Measurements from ENCODE around the gene ZYG11B.
"Not testable (repeated sequence)": the region's sequence is repeated elsewhere in the genome, so short reads cannot be mapped to it uniquely, and the experiment has no call there.

The ZYG11B gene

DNA sequence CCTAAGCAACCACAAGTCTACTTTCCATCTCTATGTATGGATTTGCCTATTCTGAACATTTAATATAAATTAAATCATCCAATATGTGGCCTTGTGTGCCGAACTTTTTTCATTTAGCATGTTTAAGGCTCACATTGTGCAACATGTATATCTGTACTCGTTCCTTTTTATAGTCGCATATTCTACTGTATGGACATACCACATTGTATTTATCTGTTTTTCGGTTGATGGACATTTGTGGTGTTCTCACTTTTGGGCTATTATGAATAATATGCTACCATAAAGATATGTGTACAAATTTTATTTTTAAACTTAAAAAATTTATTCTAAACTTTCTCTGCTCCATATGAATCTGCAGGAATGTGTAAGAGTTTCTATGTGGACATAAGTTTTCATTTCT, 129.3 kb downstream of the ZYG11B start:
- no peak for TF ChIP-seq CTCF (conservative IDR thresholded peaks at IDR 0.05; ENCODE audit: low read depth, low read length)
- DNase-seq (ENCODE audit: low read depth) = no peak
- H3K4me3 ChIP-seq (ENCODE audit: low read length) = no peak overlapping the region

DNA sequence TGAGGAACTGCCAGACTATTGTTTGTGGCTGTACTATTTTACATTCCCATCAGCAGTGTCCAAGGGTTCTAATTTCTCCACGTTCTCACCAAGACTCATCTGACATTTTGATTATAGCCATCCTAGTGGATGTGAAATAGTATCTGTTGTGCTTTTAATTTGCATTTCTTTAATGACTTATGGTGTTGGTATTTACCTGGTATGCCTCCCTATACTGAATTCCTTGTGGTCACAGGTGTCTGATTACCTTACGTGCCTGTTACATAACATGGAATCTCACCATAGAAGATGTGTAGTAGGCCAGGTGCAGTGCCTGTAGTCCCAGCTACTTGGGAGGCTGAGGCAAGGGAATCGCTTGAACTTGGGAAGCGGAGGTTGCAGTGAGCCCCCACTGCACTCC, 129.8 kb downstream of the ZYG11B start:
- H3K4me3 ChIP-seq (ENCODE audit: low read length) = no peak overlapping the region
- no peak for TF ChIP-seq CTCF (conservative IDR thresholded peaks at IDR 0.05; ENCODE audit: low read depth, low read length)
- no peak for DNase-seq (ENCODE audit: low read depth)

- no peak overlapping the region for H3K4me3 ChIP-seq (ENCODE audit: low read length)
- TF ChIP-seq CTCF (conservative IDR thresholded peaks at IDR 0.05; ENCODE audit: low read depth, low read length) = no peak
- no peak for DNase-seq (ENCODE audit: low read depth)
Observed at GRCh38 chr1:52857443-52857842, 131.2 kb downstream of the ZYG11B start.

DNA sequence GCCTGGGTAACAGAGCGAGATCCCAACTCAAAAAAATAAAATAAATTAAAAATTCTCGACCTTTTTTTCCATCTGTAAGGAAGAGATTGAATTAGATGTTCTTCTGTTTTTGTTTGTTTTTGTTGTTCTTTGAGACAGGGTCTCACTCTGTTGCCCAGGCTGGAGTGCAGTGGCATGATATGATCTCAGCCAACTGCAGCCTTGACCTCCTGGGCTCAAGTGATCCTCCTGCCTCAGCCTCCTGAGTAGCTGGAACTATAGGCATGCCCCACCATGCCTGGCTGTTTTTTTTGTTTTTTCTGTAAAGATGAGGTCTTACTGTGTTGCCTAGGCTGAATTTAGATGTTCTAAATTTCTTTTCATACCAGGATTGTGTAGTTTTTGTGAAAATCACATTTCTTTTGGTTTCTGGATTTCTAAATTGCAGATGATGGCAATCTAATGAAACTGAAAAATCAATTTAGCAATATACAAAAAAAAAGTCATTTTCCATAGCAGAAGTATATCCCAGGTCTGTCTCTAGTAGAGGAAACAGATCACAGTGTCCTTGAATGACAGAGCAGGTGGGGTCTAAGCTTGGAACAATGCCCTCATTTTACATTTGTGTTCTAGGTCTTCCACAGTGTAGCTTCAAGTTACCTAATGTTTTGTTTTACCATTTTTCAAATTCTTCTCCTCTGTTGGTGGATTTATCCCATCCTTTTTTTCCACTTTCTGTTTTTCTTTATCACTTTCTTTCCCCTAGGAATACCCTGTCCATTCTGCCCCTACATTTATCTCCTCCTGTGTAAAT, 136.6 kb downstream of the ZYG11B start:
- no peak for TF ChIP-seq CTCF (conservative IDR thresholded peaks at IDR 0.05; ENCODE audit: low read depth, low read length)
- no peak overlapping the region for H3K4me3 ChIP-seq (ENCODE audit: low read length)
- DNase-seq (ENCODE audit: low read depth) = no peak

- no peak overlapping the region for H3K4me3 ChIP-seq (ENCODE audit: low read length)
- no peak for DNase-seq (ENCODE audit: low read depth)
- TF ChIP-seq CTCF (conservative IDR thresholded peaks at IDR 0.05; ENCODE audit: low read depth, low read length) = no peak
Observed at GRCh38 chr1:52867087-52867863, 141.0 kb downstream of the ZYG11B start.

DNA sequence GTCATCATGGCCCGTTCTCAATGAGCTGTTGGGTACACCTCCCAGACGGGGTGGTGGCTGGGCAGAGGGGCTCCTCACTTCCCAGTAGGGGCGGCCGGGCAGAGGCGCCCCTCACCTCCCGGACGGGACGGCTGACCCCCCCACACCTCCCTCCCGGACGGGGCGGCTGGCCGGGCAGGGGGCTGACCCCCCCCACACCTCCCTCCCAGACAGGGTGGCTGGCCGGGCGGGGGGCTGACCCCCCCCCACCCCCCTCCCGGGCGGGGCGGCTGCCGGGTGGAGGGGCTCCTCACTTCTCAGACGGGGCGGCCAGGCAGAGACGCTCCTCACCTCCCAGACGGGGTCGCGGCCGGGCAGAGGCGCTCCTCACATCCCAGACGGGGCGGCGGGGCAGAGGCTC, 143.5 kb downstream of the ZYG11B start:
- not testable (repeated sequence) for DNase-seq (ENCODE audit: low read depth); H3K4me3 ChIP-seq (ENCODE audit: low read length)

DNA sequence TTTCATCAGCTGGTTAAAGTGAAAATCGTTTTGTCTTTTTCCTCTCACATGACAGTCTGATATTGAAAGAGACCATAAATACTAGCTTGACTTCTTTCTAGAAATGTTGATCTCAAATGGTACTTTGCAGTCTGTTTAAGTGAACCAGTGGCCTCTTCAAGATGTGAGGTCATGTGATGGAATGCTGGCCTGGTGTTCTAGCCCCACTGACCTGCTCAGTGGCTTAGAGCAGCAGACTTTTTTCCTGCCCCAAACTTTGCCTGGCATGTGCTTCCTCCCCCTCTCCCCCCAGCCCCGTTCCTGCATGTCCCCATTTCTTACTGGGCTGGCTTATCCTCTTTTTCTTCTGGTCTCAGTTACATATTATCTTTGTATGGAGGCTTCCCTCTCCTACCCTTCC, 150.6 kb downstream of the ZYG11B start:
- TF ChIP-seq CTCF (conservative IDR thresholded peaks at IDR 0.05; ENCODE audit: low read depth, low read length) = no peak
- no peak for DNase-seq (ENCODE audit: low read depth)
- no peak overlapping the region for H3K4me3 ChIP-seq (ENCODE audit: low read length)
